Measurements from ENCODE around the gene RFWD3.

RFWD3 gene

DNA sequence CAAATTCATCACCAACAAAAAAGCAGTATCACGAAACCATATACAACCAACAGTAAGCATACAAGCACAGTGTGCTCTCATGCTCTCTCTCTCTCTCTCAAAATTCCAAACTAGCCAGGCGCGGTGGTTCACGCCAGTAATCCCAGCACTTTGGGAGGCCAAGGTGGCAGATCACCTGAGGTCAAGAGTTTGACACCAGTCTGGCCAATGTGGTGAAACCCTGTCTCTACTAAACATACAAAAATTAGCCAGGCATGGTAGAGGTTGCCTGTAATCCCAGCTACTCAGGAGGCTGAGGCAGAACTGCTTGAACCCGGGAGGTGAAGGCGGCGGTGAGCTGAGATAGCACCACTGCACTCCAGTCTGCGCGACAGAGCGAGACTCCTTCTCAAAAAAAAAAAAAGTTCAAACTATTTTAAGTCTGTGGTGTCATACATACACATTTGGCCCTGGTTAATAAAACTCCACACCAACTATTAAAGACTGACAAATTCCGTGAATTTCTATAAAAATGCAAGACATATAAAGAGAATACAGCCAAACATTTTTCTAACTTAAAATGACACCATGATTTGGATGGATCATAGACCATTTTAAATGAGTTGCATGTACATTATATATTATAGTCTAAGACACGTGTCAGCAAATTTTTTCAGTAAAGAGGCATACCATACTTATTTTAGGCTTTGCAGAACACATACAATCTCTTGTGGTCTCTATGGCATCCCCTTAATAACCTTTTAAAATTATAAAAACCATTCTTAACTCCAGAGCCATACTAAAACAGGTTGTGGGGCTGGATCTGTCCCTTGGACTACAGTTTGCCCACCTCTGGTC, 90.7 kb downstream of the RFWD3 start:
- no peak for DNase-seq

DNA sequence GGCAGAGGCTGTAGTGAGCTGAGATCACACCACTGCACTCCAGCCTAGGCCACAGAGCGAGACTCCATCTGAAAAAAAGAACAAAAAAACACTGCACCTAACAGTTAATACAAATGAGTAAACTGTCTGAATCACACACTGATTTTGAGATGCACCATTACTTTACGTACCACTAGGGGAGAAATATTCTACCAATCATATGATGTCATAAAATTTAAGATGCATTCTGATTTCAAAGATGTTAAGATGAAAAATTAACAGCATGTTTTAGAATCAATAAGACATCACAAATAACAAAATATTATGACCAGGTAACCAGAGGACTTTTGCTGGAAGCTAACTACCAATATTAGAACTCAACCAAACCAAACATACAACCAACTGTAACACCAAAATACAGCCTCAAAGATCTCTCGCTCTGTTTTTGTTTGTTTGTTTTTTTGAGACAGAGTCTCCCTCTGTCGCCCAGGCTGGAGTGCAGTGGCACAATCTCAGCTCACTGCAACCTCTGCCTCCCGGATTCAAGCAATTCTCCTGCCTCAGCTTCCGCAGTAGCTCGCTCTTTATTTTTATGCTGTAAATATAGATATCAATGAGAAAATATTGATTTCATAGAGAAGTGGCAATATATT, 91.4 kb downstream of the RFWD3 start:
- no peak for DNase-seq

- no peak for DNase-seq
Observed at GRCh38 chr16:74574146-74574545, 92.5 kb downstream of the RFWD3 start.

- DNase-seq = no peak
Observed at GRCh38 chr16:74573622-74574021, 93.1 kb downstream of the RFWD3 start.
